Astrocyte of the spinal cord (primary cell): ENCODE results near the gene NXN.
"Not testable (repeated sequence)": the region's sequence is repeated elsewhere in the genome, so short reads cannot be mapped to it uniquely, and the experiment has no call there.

Source experiments
- DNase-seq: peaks from one replicate; pipeline ENCODE4 v3.0.0; 2011; ENCODE audit warnings: low read depth, low spot score
- H3K4me3 ChIP-seq: 2 replicates; pipeline ENCODE4 v1.5.1; 2011; ENCODE audit warnings: low read depth, mild to moderate bottlenecking, low read length, moderate library complexity
- CTCF ChIP-seq: IDR thresholded peaks from 2 replicates; pipeline ENCODE4 v1.5.1; 2012; ENCODE audit warnings: low read depth, mild to moderate bottlenecking, low read length, inconsistent platforms
- in situ Hi-C: cut with HindIII; loops from 2 replicates; pipeline ENCODE4 v1.10.0; 2017; ENCODE audit warnings: low sequenced_read_pairs

The NXN gene

DNA sequence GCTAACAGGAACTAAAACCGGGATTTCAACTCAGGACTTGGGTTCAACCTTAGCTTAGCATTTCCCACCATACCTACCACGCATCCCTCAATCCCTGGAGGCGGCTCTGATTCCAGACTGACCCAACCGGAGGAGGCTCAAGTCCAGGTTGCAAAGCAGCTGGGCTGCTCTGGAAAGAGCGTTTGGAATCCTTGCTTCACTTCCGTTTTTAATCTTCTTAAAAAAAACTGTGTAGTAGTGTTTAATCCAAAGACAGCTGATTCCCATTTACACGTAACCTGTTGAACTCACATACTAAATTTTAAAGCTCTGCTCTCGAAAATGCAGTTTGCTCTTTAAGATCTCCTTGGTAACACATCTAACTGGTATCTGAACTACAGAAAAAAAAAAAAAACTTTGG, 50.0 kb downstream of the NXN start:
- in situ Hi-C loops, result no loop called here

GRCh38 chr17:927611-928461, 51.7 kb downstream of the NXN start:
- TF ChIP-seq CTCF, result no peak
- no peak overlapping the region for H3K4me3 ChIP-seq
- peak; percentile 96 for DNase-seq
- in situ Hi-C loops, result no loop called here

More for the DNA sequence above, 50.0 kb downstream of the NXN start:
- H3K4me3 ChIP-seq, result no peak overlapping the region
- DNase-seq, result no peak
- no peak for TF ChIP-seq CTCF

DNA sequence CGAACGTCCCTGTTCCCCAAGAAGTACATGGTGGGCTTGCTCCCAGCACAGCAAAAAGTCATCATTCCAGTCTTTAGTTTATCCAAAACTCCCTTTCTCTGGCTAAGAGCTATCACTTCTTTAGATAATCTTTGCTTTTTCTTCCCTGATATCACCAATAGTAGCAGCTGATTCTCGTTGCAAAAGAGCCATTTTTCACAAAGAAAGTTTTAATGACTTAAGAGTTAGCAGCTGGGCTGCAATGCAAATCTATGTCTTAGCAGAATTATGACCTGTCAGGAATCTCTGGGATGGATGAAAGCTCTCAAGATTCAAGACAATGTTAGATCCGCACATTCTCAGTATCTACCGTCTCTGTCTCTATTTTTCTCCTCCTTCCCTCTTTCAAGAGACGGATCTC, 53.8 kb downstream of the NXN start:
- no peak for DNase-seq
- TF ChIP-seq CTCF, result no peak
- in situ Hi-C loops, result no loop called here
- H3K4me3 ChIP-seq, result no peak overlapping the region

DNA sequence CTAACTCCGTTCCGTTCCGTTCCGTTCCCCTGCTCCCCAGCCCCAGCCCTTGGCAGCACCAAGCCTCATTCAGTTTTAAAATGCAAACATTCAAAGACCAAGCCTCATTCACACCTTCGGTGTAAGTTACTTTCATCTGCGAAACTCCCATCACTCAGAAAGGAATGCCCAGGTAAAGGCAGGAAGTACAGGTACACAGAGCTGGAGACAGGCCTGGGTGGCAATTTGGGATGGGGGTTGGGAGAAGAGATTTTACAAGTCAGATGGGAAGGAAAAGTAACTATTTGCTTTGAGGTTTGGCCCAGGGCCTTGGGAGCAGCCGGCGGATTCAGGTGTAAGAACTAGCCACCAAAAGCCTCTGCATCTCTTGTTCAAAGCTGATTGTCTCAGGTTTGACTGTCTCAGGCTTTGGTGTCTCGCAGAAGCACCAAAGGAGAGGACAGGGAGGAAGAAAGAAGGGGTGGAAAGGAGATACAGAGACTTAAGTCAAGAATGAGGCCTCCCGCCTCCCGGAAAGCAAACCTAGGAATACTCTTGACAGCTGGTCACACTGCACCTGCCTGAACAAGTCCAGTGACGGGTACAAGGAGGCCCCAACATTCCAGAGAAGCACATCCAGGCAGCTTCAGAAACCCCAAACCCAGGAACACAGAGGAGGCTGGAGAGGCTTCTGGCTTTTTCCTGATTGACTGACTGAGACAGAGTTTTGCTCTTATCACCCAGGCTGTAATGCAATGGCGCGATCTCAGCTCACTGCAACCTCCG, 54.7 kb downstream of the NXN start:
- DNase-seq, result no peak
- TF ChIP-seq CTCF, result no peak
- in situ Hi-C loops, result no loop called here
- no peak overlapping the region for H3K4me3 ChIP-seq

DNA sequence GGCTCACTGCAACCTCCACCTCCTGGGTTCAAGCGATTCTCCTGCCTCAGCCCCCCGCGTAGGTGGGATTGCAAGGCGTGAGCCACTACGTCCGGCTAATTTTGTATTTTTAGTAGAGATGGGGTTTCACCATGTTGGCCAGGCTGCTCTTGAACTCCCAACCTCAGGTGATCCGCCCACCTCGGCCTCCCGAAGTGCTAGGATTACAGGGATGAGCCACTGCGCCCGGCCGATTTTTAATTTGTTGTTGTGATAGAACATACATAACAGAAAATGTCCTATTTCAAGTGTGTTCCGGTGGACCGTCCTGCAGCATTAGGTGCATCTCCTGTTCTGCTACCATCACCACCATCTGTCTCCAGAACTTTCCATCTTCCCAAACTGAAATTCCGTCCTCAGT, 55.3 kb downstream of the NXN start:
- H3K4me3 ChIP-seq, in situ Hi-C loops, DNase-seq: not testable (repeated sequence)

DNA sequence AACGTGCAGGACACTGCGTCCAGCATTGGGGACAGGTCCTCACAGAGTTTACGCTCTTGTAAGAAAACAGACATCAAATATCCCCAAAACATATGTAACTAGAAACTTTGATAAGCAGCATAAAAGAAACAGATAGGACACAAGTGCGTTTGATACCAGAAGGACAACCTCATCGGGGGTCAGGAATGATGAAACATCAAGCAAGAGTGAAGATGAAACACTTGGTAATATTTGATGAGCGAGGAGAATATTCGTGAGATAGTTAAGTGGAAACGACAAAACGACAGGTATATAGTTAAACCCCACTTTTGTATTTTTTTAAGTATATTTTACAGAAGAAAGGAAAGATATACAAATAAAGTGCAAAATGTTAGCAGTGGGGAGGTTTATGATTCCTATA, 55.9 kb downstream of the NXN start:
- in situ Hi-C loops, result no loop called here
- DNase-seq, result no peak
- TF ChIP-seq CTCF, result no peak
- H3K4me3 ChIP-seq, result no peak overlapping the region

DNA sequence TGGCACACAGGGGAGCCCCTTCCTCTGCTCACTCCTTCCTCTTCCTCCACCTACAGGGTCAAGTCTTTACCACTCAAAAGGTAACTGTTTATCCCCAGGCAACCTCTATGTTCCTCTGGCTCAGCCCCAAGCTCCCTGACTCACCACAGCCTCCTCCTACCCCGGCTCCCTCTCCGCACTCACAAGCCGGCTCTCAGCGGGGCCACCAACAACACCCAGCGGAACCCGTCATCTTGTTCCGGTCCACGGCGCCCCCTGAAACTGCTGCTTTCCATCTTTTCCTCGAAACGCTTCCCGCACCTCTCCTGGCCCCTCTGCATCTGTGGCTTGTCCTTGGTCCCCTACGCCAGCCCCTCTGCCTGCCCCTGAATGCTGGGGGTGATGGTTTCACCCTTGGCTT, 58.4 kb downstream of the NXN start:
- TF ChIP-seq CTCF, result no peak
- H3K4me3 ChIP-seq, result no peak overlapping the region
- peak; percentile 59 for DNase-seq
- in situ Hi-C loops, result no loop called here
